NCI-H1417 (cell line): ENCODE measurements around the gene CCBE1.

Experiments
- DNase-seq, 3 experiments: peaks; one replicate each; lab custom pipeline; 2025; lab: John Stamatoyannopoulos, UW

CCBE1 gene

DNA sequence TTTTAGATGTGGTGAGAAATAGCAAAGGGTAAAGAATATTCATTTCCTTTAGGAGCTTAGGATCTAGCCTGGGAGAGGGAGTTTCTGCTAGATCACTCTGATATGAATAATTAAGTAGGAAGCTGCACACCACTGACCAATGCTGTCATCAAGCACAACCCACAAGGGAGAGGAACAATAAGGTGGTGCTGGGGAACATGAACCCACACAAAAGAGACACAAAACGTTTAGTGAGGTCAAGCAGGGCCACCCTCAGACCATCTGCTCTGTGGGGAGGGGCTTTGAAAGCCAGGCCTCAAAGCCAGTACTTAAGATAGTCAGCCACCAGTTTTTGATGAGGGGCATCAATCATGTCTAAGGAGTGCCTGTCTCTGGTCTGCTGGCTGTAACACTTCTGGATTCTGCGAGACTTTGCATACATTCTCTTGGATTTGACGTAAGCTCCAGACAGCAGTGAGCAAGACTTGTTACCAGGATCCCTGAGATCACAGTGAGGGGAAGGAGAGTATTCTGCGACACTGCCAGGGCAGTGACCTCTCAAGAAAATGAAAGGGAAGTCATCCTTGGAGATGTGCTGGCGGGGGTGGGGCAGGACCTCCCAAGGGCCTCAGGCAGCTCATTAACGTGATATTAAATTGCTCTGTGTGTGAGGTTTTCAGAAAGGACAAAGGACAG lies 127.0 kb downstream of the CCBE1 start:
- peak; percentile 25 to 88 (median 56) for DNase-seq

DNA sequence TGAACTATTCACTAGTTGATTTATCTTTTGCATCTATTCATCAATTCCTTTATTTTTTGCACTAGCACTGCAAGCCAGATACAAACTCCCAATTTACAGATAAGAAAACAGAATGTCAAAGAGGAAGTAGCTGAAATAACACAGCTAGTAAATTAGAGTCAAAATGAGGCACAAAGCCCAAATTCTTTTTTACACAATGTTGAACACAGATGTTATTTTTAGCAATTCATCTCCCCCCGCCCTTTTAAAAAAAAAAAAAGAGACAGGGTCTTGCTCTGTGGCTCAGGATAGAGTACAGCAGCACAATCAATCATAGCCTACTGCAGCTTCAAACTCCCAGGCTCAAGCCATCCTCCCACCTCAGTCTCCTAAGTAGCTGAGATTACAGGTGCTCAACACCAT lies 127.8 kb downstream of the CCBE1 start:
- peak in 1 of 3 experiments; percentile 54 for DNase-seq

- no peak for DNase-seq
These were observed 129.8 kb downstream of the CCBE1 start for GRCh38 chr18:59567431-59567830.

DNA sequence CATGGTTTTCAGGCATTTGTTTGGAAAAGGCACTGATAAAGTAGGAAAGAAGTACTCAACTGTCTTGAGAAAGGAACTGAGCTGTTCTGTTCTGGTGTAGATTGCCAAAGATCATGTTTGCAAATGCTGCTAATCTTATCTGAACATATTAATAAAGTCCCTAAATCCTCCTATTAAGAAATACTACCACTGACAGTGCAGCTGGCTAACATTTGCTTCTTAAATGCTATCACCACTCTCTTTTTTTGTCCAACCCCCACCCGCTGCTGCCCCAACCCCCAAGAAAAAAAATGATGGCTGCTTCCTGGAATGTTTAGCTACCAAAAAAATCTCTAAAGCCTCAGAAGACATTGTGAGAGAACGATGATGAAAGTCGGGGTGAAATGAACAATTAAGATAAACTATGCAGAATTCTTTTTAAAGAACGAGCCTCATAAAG lies 130.7 kb downstream of the CCBE1 start:
- DNase-seq = no peak

- DNase-seq = no peak
These were observed 131.3 kb downstream of the CCBE1 start for GRCh38 chr18:59565957-59566356.

DNA sequence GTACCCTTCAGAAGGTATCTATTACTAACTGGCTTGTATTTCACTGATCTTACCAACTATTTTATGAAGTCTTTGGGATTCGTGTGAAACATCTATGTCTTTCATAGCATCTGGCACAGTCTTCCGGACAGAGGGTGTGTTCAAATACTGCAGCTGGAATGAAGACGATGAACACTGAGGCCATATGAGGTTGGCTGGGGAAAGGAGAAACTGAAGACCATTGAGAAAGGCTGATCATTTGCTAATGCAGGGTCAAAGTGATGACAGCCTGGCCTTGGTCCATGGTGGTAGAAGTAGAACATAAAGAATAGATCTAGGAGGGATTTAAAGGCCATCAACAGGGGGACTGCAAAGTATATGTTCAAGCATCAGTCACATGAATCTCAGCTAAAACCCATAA lies 132.7 kb downstream of the CCBE1 start:
- no peak for DNase-seq

DNA sequence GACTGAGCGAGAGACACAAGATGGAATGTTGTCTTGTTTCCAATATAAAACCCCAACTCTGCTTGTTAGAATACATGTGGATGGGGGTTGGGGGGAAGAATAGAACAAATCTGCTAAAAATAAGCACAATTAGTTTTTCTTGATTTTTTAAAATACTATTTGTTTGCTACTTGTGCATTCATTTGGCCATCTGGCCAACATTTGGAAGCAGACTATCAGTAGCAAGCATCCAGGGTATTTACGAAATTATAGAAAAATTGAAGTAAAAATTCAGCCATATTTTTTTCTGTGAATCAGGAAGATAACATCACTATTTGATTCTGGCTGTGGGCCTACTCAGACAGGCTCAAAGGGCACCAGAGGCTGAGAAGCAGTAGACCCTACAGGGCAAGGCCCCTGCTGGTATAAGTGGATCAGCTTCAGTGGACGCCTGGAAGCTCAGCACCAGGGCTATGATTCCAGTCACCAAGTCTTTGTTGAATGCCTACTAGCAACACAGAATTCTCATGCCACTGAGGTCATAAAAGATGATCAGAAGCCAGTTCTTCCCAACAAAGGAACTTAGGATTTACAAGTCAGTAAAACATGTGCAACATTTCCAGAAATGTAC lies 133.9 kb downstream of the CCBE1 start:
- no peak for DNase-seq

GRCh38 chr18:59562751-59563150 lies 134.5 kb downstream of the CCBE1 start:
- DNase-seq = no peak

DNA sequence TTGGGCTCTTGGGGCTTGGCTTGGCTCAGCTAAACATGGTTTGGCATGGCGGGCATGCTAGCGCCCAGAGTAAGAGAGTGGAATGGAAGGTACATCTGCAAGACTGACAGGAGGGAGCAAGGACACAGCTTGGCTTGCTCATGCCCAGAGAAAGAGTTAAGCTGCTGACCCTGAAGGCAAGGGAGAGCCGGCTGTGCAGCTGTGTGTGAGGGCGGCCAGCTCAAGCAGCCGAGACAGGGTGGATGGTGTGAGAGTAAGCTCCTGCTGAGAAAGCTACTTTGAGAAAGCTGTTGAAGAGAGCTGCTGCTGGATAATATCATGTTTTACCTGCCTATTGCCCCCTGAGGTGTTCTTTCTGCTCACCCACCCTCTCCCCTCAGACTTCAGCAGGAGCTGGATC lies 135.6 kb downstream of the CCBE1 start:
- peak in 1 of 3 experiments; percentile 10 for DNase-seq

DNA sequence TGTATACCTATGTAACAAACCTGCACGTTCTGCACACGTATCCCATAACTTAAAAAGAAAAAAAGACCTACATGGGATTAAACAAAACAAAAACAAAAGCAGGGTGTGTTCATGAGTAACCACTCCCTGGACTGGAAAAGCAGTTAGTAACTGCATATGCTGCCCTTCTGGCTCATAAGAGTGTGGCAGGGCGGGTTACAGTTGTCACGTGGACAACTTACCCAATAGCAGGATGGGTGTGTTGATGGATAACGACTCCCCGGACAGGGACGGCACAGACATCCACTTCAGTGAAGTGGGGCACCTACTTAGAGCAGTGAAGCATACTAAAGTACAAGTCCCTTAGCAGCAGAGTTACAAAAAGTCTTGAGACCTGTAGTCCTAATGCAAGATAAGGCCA lies 136.7 kb downstream of the CCBE1 start:
- peak in 1 of 3 experiments; percentile 86 for DNase-seq

GRCh38 chr18:59559528-59559927 lies 137.7 kb downstream of the CCBE1 start:
- DNase-seq = no peak

GRCh38 chr18:59555995-59556659 lies 141.1 kb downstream of the CCBE1 start:
- DNase-seq = peak in 2 of 3 experiments; percentile 52 to 92

GRCh38 chr18:59554796-59555335 lies 142.4 kb downstream of the CCBE1 start:
- DNase-seq = no peak

DNA sequence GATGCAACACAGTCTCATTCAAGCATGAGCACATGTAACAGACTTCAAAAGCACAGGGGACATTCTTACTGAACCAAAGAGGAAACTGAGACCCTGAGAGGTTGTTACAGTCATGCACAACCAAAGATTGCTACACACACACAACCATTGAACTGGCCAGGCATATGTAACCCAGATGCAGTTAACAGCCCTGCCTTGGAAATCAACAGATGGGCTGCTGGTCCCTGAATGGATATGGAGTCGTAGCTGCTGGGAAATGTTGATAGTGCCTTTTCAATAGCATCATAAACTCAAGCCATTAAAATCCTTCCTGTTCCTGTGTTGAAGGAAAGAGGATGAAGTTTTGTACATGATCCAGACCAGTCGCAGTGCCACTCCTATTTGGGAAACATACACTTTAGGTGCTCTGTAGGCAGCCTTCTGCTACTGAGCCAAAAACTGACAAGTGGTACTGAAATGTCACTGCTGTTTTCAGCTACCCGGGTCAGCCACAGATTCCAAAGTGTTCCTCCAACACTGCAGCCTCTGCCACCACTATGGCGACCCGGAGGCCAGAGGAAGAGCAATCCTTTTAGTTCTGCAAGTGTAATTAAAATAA lies 143.9 kb downstream of the CCBE1 start:
- DNase-seq = no peak

- no peak for DNase-seq
These were observed 145.2 kb downstream of the CCBE1 start for GRCh38 chr18:59551902-59552635.

GRCh38 chr18:59550174-59550516 lies 147.1 kb downstream of the CCBE1 start:
- no peak for DNase-seq

- peak in 1 of 3 experiments; percentile 27 for DNase-seq
These were observed 147.6 kb downstream of the CCBE1 start for GRCh38 chr18:59549503-59550173.

DNA sequence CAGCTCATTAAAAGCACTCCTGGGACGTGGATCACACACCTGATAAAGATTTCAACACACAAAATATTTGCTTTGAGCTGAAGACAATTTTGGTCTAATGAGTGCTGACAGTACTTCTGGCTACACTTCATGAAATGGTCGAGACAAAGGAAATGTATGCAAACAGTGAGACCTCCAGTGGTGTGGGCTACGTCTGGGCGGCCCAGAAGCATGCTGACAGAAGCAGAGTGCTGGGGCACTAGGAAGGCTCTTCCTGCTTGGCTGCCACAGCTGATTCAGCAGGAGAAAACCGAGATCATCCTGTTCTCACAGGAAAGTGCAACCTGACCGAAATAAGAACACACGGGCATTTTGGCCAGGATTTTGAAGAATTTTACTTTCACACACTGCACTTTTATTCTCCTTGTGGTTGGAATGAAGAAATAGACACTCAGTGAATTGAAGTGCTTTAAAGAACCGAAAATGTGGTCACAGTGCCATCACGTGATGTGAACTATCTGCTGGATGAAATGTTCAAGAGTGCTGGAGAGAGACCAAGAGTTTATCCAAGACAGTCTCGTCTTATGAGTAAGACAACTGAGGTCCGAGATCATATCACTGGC lies 149.5 kb downstream of the CCBE1 start:
- DNase-seq = peak; percentile 16 to 83 (median 50)

DNA sequence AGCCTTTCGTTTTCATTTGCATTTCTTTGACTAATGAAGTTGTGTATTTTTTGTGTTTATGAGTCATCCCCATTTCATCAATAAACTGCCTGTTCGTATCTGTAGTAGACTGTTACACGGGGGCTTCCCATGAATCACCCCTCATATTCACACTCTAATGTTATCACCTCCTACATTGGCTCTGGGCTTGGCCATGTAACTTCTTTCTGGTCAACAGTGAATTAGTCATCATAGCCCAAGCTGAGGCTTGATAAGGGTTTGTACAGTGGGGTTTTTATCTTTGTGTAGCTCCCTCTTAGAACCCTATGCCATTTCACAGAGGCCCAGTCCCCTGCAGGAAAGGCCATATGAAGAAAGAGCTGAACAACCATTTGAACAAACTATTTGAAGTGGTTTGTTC lies 151.0 kb downstream of the CCBE1 start:
- DNase-seq = no peak

DNA sequence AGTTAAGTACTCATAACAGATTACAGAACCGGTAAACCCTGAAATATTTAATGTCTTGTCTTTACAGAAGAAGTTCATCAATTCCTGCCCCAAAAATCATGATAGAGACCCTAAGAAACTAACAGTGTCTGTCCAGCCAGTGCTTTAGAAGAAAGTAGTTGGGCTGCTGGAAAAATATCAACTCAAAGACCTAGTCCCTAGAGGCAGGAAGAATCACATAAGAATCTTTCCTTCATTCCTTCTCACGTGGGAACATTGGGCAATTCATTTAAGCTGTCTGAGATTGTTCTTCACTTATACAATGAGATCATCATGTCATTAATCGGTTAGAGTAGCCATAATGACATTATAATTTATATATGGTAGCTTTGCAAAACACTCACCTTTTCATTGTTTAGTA lies 156.4 kb downstream of the CCBE1 start:
- peak in 1 of 3 experiments; percentile 58 for DNase-seq

GRCh38 chr18:59540346-59540745 lies 156.9 kb downstream of the CCBE1 start:
- DNase-seq = no peak
